Uterus (tissue), 2 donors: Measurements from ENCODE around the gene IGF2R.
"Not testable (repeated sequence)": the region's sequence is repeated elsewhere in the genome, so short reads cannot be mapped to it uniquely, and the experiment has no call there.

Experiments used
- POLR2A ChIP-seq, 2 donors: fragments of 450-650 bp; IDR thresholded peaks; one replicate each; pipeline ENCODE4 v1.6.1; 2016; ENCODE audit warnings: antibody characterized with exemption in 2 of 2, mild to moderate bottlenecking in 1 of 2, moderate library complexity in 1 of 2
- TF ChIP-seq, protein P1 (sequence below), 4 experiments: fragments of 200-600 bp in 2 of 4; fragments of 450-650 bp in 2 of 4; sonication (generic) in 2 of 4; IDR thresholded peaks; one replicate each; pipeline ENCODE4 v1.5.1; 2016 to 2019; ENCODE audit warnings: antibody characterized with exemption in 4 of 4, mild to moderate bottlenecking in 2 of 4, moderate library complexity in 1 of 4

DNA sequence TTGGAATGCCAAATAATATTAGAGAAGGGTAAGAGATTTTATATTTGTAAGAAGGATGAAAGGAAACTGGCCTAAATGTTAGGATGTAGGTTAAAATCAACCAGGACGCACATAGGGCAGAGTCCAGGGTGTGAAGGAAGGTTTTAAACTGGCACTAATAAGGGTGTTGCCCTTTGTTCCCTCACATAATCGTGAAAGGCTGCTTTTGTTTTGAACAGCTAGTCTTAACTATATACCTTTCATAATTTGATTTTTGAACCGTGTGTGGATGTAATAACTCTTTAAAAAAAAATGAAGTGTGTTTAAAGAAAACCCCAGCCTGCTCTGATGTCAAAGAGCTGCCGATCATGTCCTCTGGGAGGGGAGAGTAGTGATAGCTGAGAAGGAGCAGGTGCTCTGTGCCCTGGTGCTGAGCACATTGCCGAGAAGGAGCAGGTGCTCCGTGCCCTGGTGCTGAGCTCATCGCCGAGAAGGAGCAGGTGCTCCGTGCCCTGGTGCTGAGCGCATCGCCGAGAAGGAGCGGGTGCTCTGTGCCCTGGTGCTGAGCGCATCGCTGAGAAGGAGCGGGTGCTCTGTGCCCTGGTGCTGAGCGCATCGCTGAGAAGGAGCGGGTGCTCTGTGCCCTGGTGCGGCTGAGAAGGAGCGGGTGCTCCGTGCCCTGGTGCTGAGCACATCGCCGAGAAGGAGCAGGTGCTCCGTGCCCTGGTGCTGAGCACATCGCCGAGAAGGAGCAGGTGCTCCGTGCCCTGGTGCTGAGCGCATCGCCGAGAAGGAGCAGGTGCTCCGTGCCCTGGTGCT lies 121.8 kb downstream of the IGF2R start:
- TF ChIP-seq POLR2A (IDR thresholded peaks at IDR 0.05): not testable (repeated sequence)
- TF ChIP-seq, protein P1, sequence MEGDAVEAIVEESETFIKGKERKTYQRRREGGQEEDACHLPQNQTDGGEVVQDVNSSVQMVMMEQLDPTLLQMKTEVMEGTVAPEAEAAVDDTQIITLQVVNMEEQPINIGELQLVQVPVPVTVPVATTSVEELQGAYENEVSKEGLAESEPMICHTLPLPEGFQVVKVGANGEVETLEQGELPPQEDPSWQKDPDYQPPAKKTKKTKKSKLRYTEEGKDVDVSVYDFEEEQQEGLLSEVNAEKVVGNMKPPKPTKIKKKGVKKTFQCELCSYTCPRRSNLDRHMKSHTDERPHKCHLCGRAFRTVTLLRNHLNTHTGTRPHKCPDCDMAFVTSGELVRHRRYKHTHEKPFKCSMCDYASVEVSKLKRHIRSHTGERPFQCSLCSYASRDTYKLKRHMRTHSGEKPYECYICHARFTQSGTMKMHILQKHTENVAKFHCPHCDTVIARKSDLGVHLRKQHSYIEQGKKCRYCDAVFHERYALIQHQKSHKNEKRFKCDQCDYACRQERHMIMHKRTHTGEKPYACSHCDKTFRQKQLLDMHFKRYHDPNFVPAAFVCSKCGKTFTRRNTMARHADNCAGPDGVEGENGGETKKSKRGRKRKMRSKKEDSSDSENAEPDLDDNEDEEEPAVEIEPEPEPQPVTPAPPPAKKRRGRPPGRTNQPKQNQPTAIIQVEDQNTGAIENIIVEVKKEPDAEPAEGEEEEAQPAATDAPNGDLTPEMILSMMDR (IDR thresholded peaks at IDR 0.05): not testable (repeated sequence)
